ENCODE measurements around the gene UBB.
"Not testable (repeated sequence)": the region's sequence is repeated elsewhere in the genome, so short reads cannot be mapped to it uniquely, and the experiment has no call there.

UBB gene

GRCh38 chr17:16386126-16386507 is 5.2 kb downstream of the UBB start:
- H3K4me1 ChIP-seq (ENCODE audit: control insufficient read depth in 1 of 2, insufficient read depth in 2 of 2, low read length in 2 of 2); H3K4me3 ChIP-seq (ENCODE audit: low read depth, low read length); H4K91ac ChIP-seq (ENCODE audit: low read depth, low read length); H2BK12ac ChIP-seq (ENCODE audit: low read length); H2BK5ac ChIP-seq (ENCODE audit: low read depth, low read length, poor library complexity); H3K14ac ChIP-seq (ENCODE audit: low read length); H2BK120ac ChIP-seq (ENCODE audit: insufficient read depth, low read length, poor library complexity); H3K27me3 ChIP-seq (ENCODE audit: insufficient read depth, low read length); H4K8ac ChIP-seq (ENCODE audit: low read depth, low read length); H2AFZ ChIP-seq (ENCODE audit: insufficient read depth, low read length, poor library complexity); H3K23ac ChIP-seq (ENCODE audit: low read length); H3K27ac ChIP-seq (ENCODE audit: low read depth, low read length); H3K18ac ChIP-seq (ENCODE audit: low read length); DNase-seq; H2AK5ac ChIP-seq (ENCODE audit: low read length); H3K4ac ChIP-seq (ENCODE audit: low read depth, low read length); H4K12ac ChIP-seq (ENCODE audit: low read depth, low read length); H3K9ac ChIP-seq (ENCODE audit: low read length); H3K79me1 ChIP-seq (ENCODE audit: low read length); H3K9me3 ChIP-seq (ENCODE audit: insufficient read depth, low read depth, low read length); H3K79me2 ChIP-seq (ENCODE audit: control insufficient read depth, insufficient read depth, low read length, poor library complexity): not testable (repeated sequence)
- H3K36me3 ChIP-seq (ENCODE audit: control insufficient read depth in 1 of 2, insufficient read depth in 2 of 2, low read length in 2 of 2), result peaks cover 13 to 21% of the 10 kb centered on the region in 2 experiments
- WGBS (ENCODE audit: extremely low coverage, insufficient coverage, insufficient read length), result no CpG with 5 or more reads among the region's 23 CpGs
- H3K4me2 ChIP-seq (ENCODE audit: low read length), result peak overlapping the region; percentile 94

- H3K4ac ChIP-seq (ENCODE audit: low read depth, low read length), result no peak overlapping the region
- no peak overlapping the region for H4K12ac ChIP-seq (ENCODE audit: low read depth, low read length)
- H4K8ac ChIP-seq (ENCODE audit: low read depth, low read length), result no peak overlapping the region
- H3K4me1 ChIP-seq (ENCODE audit: control insufficient read depth in 1 of 2, insufficient read depth in 2 of 2, low read length in 2 of 2), result no peaks in the 10 kb centered on the region
- H2BK12ac ChIP-seq (ENCODE audit: low read length), result no peak overlapping the region
- DNase-seq, result no peak
- WGBS (ENCODE audit: extremely low coverage, insufficient coverage, insufficient read length), result no CpG with 5 or more reads among the region's 13 CpGs
- H3K9ac ChIP-seq (ENCODE audit: low read length), result no peak overlapping the region
- H3K9me3 ChIP-seq (ENCODE audit: insufficient read depth, low read depth, low read length), result no peaks in the 10 kb centered on the region
- H3K36me3 ChIP-seq (ENCODE audit: control insufficient read depth in 1 of 2, insufficient read depth in 2 of 2, low read length in 2 of 2), result no peaks in the 10 kb centered on the region
- no peak overlapping the region for H3K23ac ChIP-seq (ENCODE audit: low read length)
- no peaks in the 10 kb centered on the region for H3K27me3 ChIP-seq (ENCODE audit: insufficient read depth, low read length)
- H3K79me1 ChIP-seq (ENCODE audit: low read length), result peaks cover 3% of the 10 kb centered on the region
- no peak overlapping the region for H2BK5ac ChIP-seq (ENCODE audit: low read depth, low read length, poor library complexity)
- no peak overlapping the region for H3K27ac ChIP-seq (ENCODE audit: low read depth, low read length)
- no peak overlapping the region for H4K91ac ChIP-seq (ENCODE audit: low read depth, low read length)
- no peak overlapping the region for H3K18ac ChIP-seq (ENCODE audit: low read length)
- no peaks in the 10 kb centered on the region for H3K79me2 ChIP-seq (ENCODE audit: control insufficient read depth, insufficient read depth, low read length, poor library complexity)
- no peak overlapping the region for H2AK5ac ChIP-seq (ENCODE audit: low read length)
- no peak overlapping the region for H2BK120ac ChIP-seq (ENCODE audit: insufficient read depth, low read length, poor library complexity)
- no peak overlapping the region for H3K4me2 ChIP-seq (ENCODE audit: low read length)
- H3K4me3 ChIP-seq (ENCODE audit: low read depth, low read length), result no peak overlapping the region
- H2AFZ ChIP-seq (ENCODE audit: insufficient read depth, low read length, poor library complexity), result no peak overlapping the region
- H3K14ac ChIP-seq (ENCODE audit: low read length), result no peak overlapping the region
Measured at GRCh38 chr17:16391451-16391850, 10.6 kb downstream of the UBB start.

GRCh38 chr17:16392491-16392890 is 11.6 kb downstream of the UBB start:
- not testable (repeated sequence) for H3K79me1 ChIP-seq (ENCODE audit: low read length); H3K79me2 ChIP-seq (ENCODE audit: control insufficient read depth, insufficient read depth, low read length, poor library complexity); H3K9me3 ChIP-seq (ENCODE audit: insufficient read depth, low read depth, low read length); H3K4me2 ChIP-seq (ENCODE audit: low read length); H2BK12ac ChIP-seq (ENCODE audit: low read length); H2BK120ac ChIP-seq (ENCODE audit: insufficient read depth, low read length, poor library complexity); H3K4me3 ChIP-seq (ENCODE audit: low read depth, low read length); H3K14ac ChIP-seq (ENCODE audit: low read length); H2AFZ ChIP-seq (ENCODE audit: insufficient read depth, low read length, poor library complexity); H4K12ac ChIP-seq (ENCODE audit: low read depth, low read length); H3K27ac ChIP-seq (ENCODE audit: low read depth, low read length); H2AK5ac ChIP-seq (ENCODE audit: low read length); H3K36me3 ChIP-seq (ENCODE audit: control insufficient read depth in 1 of 2, insufficient read depth in 2 of 2, low read length in 2 of 2); H4K91ac ChIP-seq (ENCODE audit: low read depth, low read length); H2BK5ac ChIP-seq (ENCODE audit: low read depth, low read length, poor library complexity); H3K9ac ChIP-seq (ENCODE audit: low read length); H3K4ac ChIP-seq (ENCODE audit: low read depth, low read length); H3K4me1 ChIP-seq (ENCODE audit: control insufficient read depth in 1 of 2, insufficient read depth in 2 of 2, low read length in 2 of 2); H4K8ac ChIP-seq (ENCODE audit: low read depth, low read length); H3K18ac ChIP-seq (ENCODE audit: low read length); H3K23ac ChIP-seq (ENCODE audit: low read length); H3K27me3 ChIP-seq (ENCODE audit: insufficient read depth, low read length)
- DNase-seq, result peak; percentile 81 to 89
- WGBS (ENCODE audit: extremely low coverage, insufficient coverage, insufficient read length), result no CpG with 5 or more reads among the region's 11 CpGs

GRCh38 chr17:16395887-16396286 is 15.0 kb downstream of the UBB start:
- not testable (repeated sequence) for H4K12ac ChIP-seq (ENCODE audit: low read depth, low read length); H3K18ac ChIP-seq (ENCODE audit: low read length); H3K27me3 ChIP-seq (ENCODE audit: insufficient read depth, low read length); H3K36me3 ChIP-seq (ENCODE audit: control insufficient read depth in 1 of 2, insufficient read depth in 2 of 2, low read length in 2 of 2); H4K8ac ChIP-seq (ENCODE audit: low read depth, low read length); H3K9ac ChIP-seq (ENCODE audit: low read length); H3K9me3 ChIP-seq (ENCODE audit: insufficient read depth, low read depth, low read length); H3K4me2 ChIP-seq (ENCODE audit: low read length); H3K79me1 ChIP-seq (ENCODE audit: low read length); H3K4me3 ChIP-seq (ENCODE audit: low read depth, low read length); H4K91ac ChIP-seq (ENCODE audit: low read depth, low read length); H3K27ac ChIP-seq (ENCODE audit: low read depth, low read length); H3K4ac ChIP-seq (ENCODE audit: low read depth, low read length); H2BK5ac ChIP-seq (ENCODE audit: low read depth, low read length, poor library complexity); H3K23ac ChIP-seq (ENCODE audit: low read length); DNase-seq; H3K79me2 ChIP-seq (ENCODE audit: control insufficient read depth, insufficient read depth, low read length, poor library complexity); H2BK120ac ChIP-seq (ENCODE audit: insufficient read depth, low read length, poor library complexity); H2BK12ac ChIP-seq (ENCODE audit: low read length); H2AFZ ChIP-seq (ENCODE audit: insufficient read depth, low read length, poor library complexity); H2AK5ac ChIP-seq (ENCODE audit: low read length)
- peak overlapping the region; percentile 34 for H3K14ac ChIP-seq (ENCODE audit: low read length)
- H3K4me1 ChIP-seq (ENCODE audit: control insufficient read depth in 1 of 2, insufficient read depth in 2 of 2, low read length in 2 of 2), result peaks cover 8 to 13% of the 10 kb centered on the region in 2 experiments
- no CpG with 5 or more reads among the region's 4 CpGs for WGBS (ENCODE audit: extremely low coverage, insufficient coverage, insufficient read length)

Data from trophoblast cell (in vitro differentiated cells and primary cell).